ENCODE results near the gene CACNA2D3. TPM values are rescaled to one million over a fixed set of nuclear protein-coding genes. Genes with fewer than 3 reads are reported as not detected.

The CACNA2D3 gene
- total and polyA plus RNA-seq, 12 donors = 0.26 to 13.7 (median 2.8) TPM; not detected in 1

DNA sequence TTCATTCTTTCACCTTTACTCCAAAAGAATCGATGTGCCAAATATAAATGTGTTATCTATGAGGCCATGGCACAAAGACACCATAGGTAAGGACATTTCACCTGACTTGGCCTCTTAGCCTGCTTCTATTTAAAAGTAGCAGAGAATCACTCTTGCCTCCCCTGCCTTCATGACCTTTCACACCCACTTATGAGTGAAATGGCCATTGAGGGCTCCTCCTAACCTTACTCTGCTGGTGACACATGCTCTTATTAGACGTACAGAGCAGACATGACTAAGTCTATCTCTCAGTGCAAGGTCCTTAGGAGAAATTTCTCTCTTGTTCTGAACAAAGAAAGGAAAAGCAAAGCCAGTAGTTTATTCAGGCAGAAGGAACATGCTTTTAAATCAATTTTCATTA, 654.8 kb downstream of the CACNA2D3 start:
- no peaks in the 10 kb centered on the region for H3K9me3 ChIP-seq (replicated peaks in 1 of 3)
- WGBS, 4 donors = 56 to 66% (median 60%) methylated on average over 2 of the region's 2 CpGs
- no peak overlapping the region for H3K27ac ChIP-seq
- no peaks in the 10 kb centered on the region for H3K4me1 ChIP-seq (replicated peaks in 1 of 2)
- H3K27me3 ChIP-seq = no peaks in the 10 kb centered on the region
- DNase-seq = no peak
- TF ChIP-seq, protein P1, sequence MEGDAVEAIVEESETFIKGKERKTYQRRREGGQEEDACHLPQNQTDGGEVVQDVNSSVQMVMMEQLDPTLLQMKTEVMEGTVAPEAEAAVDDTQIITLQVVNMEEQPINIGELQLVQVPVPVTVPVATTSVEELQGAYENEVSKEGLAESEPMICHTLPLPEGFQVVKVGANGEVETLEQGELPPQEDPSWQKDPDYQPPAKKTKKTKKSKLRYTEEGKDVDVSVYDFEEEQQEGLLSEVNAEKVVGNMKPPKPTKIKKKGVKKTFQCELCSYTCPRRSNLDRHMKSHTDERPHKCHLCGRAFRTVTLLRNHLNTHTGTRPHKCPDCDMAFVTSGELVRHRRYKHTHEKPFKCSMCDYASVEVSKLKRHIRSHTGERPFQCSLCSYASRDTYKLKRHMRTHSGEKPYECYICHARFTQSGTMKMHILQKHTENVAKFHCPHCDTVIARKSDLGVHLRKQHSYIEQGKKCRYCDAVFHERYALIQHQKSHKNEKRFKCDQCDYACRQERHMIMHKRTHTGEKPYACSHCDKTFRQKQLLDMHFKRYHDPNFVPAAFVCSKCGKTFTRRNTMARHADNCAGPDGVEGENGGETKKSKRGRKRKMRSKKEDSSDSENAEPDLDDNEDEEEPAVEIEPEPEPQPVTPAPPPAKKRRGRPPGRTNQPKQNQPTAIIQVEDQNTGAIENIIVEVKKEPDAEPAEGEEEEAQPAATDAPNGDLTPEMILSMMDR (IDR thresholded peaks at IDR 0.05) = no peak
- TF ChIP-seq POLR2A (IDR thresholded peaks at IDR 0.05) = no peak
- H3K36me3 ChIP-seq (replicated peaks in 1 of 2) = no peaks in the 10 kb centered on the region
- intact Hi-C loops (cut with DNase I) = no loop called here
- H3K4me3 ChIP-seq = no peak overlapping the region

DNA sequence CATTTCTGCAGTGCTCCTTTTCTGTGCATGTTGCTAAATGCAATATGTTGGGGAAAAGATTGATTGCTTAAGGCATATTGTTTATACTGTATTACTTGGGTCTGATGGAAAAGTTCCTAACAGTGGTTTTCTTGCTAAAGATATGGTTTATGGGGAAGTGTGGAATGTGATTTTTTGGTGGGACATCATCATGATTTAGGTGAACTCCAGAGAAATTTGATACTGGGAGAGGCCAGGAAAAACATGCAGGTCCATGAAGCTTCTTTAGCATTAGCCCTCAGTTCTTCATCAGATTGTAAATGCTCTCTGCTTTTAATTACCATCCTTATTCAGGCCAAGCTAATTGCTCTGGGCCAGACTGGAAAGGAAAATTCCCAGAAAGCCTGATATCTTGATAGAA, 658.0 kb downstream of the CACNA2D3 start:
- H3K27ac ChIP-seq = no peak overlapping the region
- H3K4me1 ChIP-seq (replicated peaks in 1 of 2) = no peaks in the 10 kb centered on the region
- H3K36me3 ChIP-seq (replicated peaks in 1 of 2) = no peaks in the 10 kb centered on the region
- H3K4me3 ChIP-seq = no peak overlapping the region
- no peak for TF ChIP-seq POLR2A (IDR thresholded peaks at IDR 0.05)
- TF ChIP-seq, protein P1 (IDR thresholded peaks at IDR 0.05) = no peak
- DNase-seq = no peak
- H3K27me3 ChIP-seq = no peaks in the 10 kb centered on the region
- no peaks in the 10 kb centered on the region for H3K9me3 ChIP-seq (replicated peaks in 1 of 3)
- intact Hi-C loops (cut with DNase I) = no loop called here

DNA sequence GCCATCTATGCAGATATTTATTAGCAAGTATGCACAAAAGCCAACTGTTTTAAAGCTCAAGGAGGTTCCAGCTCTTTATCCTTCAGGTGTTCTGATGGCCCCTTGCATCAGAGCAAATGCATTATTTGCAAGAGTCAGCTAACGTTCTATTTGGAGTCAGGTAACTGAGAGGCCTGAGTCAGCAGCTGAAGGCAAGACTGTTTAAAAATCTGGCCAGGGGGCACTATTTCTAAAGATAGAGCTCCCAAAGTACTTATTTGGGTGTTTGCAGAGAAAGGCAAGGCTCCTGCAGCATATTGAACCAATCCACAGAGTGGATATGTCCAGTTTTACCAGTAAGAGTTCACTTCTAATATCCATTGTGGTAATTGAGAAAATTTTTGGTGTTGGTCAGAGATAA, 659.4 kb downstream of the CACNA2D3 start:
- Histone ChIP-seq H3K27me3 (no peaks in the 10 kb centered on the region), H3K36me3 (replicated peaks in 1 of 2) (no peaks in the 10 kb centered on the region), H3K4me1 (replicated peaks in 1 of 2) (no peaks in the 10 kb centered on the region), H3K4me3 (no peak overlapping the region), H3K27ac (no peak overlapping the region), H3K9me3 (replicated peaks in 1 of 3) (no peaks in the 10 kb centered on the region)
- WGBS, 4 donors = 59 to 78% (median 69%) methylated on average over 1 of the region's 1 CpG
- no peak for TF ChIP-seq POLR2A (IDR thresholded peaks at IDR 0.05)
- TF ChIP-seq, protein P1 (IDR thresholded peaks at IDR 0.05) = no peak
- no peak for DNase-seq
- intact Hi-C loops (cut with DNase I) = no loop called here

DNA sequence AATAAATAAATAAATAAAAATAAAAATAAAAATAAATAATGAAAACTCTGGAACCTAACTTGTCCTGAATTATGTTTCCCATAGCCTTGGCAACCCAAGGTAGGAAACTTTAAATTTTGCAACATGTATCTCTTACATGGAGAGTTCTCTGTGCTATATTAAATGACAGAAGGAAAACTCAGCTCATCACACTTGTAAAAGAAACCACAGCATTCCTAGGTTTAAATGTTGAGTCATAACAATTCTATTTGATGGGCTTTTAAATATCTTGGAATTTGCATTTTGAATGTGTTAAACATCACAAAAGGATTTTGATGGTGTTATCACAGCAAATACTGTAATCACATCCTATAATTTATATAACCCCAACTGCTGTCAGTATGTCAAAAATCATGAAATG, 661.3 kb downstream of the CACNA2D3 start:
- intact Hi-C loops (cut with DNase I) = no loop called here
- no peaks in the 10 kb centered on the region for H3K9me3 ChIP-seq (replicated peaks in 1 of 3)
- TF ChIP-seq, protein P1 (IDR thresholded peaks at IDR 0.05) = no peak
- no peak for TF ChIP-seq POLR2A (IDR thresholded peaks at IDR 0.05)

More for the DNA sequence above, 661.3 kb downstream of the CACNA2D3 start:
- Histone ChIP-seq H3K27me3 (no peaks in the 10 kb centered on the region), H3K27ac (no peak overlapping the region), H3K36me3 (replicated peaks in 1 of 2) (no peaks in the 10 kb centered on the region), H3K4me3 (no peak overlapping the region), H3K4me1 (replicated peaks in 1 of 2) (no peaks in the 10 kb centered on the region)
- no peak for DNase-seq
